Brain microvascular endothelial cell (primary cell): ENCODE results near the gene B4GALT5.
"Not testable (repeated sequence)": the region's sequence is repeated elsewhere in the genome, so short reads cannot be mapped to it uniquely, and the experiment has no call there.

Experiments
- DNase-seq: peaks from one replicate; pipeline ENCODE4 v3.0.0-alpha.2; 2020
- H3K27ac ChIP-seq: fragments of 250-450 bp; sonication (Bioruptor Pico); 2 replicates; pipeline ENCODE4 v1.5.1; 2020; ENCODE audit warnings: mild to moderate bottlenecking, moderate library complexity
- H3K27me3 ChIP-seq: fragments of 250-450 bp; sonication (Bioruptor Pico); replicated peaks from 2 replicates; pipeline ENCODE4 v1.5.1; 2020; ENCODE audit warnings: mild to moderate bottlenecking
- H3K36me3 ChIP-seq: fragments of 250-450 bp; sonication (Bioruptor Pico); replicated peaks from 2 replicates; pipeline ENCODE4 v1.5.1; 2020; ENCODE audit warnings: mild to moderate bottlenecking
- H3K4me3 ChIP-seq: 2 replicates; pipeline ENCODE4 v1.5.1; 2011; ENCODE audit warnings: low read depth, mild to moderate bottlenecking, control low read depth, low read length, moderate library complexity
- in situ Hi-C: cut with HindIII; loops from 2 replicates; pipeline ENCODE4 v1.10.0; 2017; ENCODE audit warnings: low sequenced_read_pairs, low pct_ligation_motif_present
- TF ChIP-seq, protein P1 (sequence below): IDR thresholded peaks from 2 replicates; pipeline ENCODE4 v1.5.1; 2011; ENCODE audit warnings: low read depth, mild to moderate bottlenecking, moderate library complexity, low read length, control low read depth, inconsistent platforms; ENCODE audit errors: missing control alignments

B4GALT5 gene

DNA sequence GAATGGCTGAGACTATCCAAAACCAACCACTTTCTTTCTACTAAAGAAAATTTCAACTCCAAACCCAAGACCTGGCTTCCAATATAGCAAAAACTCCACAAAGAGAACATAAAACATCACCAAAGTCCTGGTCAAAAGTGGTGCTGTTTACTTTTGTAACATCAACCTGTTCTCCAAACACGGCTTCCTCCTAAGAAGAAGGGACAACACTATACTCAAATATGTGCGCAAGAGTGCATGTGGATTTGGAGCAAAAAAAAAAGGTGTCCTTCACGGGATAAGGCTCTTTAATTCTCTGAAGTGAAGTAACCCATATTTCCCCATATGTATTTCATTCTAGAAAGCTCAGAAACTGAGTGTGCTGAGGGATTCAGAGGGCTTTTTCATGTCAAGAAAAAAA is 6.6 kb downstream of the B4GALT5 start:
- DNase-seq: no peak
- no peak overlapping the region for H3K27ac ChIP-seq
- no peaks in the 10 kb centered on the region for H3K36me3 ChIP-seq
- no peaks in the 10 kb centered on the region for H3K27me3 ChIP-seq
- TF ChIP-seq, protein P1, sequence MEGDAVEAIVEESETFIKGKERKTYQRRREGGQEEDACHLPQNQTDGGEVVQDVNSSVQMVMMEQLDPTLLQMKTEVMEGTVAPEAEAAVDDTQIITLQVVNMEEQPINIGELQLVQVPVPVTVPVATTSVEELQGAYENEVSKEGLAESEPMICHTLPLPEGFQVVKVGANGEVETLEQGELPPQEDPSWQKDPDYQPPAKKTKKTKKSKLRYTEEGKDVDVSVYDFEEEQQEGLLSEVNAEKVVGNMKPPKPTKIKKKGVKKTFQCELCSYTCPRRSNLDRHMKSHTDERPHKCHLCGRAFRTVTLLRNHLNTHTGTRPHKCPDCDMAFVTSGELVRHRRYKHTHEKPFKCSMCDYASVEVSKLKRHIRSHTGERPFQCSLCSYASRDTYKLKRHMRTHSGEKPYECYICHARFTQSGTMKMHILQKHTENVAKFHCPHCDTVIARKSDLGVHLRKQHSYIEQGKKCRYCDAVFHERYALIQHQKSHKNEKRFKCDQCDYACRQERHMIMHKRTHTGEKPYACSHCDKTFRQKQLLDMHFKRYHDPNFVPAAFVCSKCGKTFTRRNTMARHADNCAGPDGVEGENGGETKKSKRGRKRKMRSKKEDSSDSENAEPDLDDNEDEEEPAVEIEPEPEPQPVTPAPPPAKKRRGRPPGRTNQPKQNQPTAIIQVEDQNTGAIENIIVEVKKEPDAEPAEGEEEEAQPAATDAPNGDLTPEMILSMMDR: no peak
- H3K4me3 ChIP-seq: no peak overlapping the region
- in situ Hi-C loops: no loop called here

DNA sequence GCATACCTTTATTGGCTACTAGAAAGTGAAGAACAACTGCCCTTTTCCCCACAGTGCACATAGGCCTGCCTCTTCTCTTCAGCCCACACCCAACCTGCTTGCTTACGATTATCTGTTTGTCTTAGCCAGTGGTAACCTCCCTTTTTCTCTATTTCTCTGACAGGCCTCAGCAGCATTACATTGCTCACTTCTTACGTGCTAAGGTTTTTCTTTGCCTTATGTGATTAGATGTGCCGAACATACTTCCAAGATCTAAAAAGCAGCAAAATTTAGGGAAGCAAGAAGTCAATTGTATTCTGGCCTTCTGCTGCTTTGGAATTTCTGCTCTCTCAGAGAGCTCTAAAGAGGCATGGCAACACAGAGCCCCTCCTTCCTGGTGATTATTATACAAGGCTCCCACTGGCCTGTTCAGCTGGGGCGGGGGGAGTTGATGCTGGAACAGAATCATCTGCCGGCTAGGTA is 7.0 kb downstream of the B4GALT5 start:
- Histone ChIP-seq H3K27me3 (no peaks in the 10 kb centered on the region), H3K36me3 (no peaks in the 10 kb centered on the region), H3K4me3 (no peak overlapping the region), H3K27ac (no peak overlapping the region)
- DNase-seq: no peak
- in situ Hi-C loops: no loop called here
- TF ChIP-seq, protein P1: no peak

DNA sequence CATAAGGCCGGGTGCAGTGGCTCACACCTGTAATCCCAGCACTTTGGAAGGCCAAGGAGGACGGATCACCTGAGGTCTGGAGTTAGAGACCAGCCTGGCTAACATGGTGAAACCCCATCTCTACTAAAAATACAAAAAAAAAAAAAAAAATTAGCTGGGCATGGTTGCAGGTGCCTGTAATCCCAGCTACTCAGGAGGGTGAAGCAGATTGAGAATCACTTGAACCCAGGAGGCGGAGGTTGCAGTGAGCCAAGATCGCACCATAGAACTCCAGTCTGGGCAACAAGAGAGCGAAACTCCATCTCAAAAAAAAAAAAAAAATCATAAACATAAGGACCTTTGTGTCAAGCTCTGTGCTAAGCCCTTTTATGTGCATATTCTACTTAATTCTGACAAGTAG is 7.8 kb downstream of the B4GALT5 start:
- in situ Hi-C loops, H3K36me3 ChIP-seq, DNase-seq, H3K27ac ChIP-seq, H3K27me3 ChIP-seq, H3K4me3 ChIP-seq: not testable (repeated sequence)

DNA sequence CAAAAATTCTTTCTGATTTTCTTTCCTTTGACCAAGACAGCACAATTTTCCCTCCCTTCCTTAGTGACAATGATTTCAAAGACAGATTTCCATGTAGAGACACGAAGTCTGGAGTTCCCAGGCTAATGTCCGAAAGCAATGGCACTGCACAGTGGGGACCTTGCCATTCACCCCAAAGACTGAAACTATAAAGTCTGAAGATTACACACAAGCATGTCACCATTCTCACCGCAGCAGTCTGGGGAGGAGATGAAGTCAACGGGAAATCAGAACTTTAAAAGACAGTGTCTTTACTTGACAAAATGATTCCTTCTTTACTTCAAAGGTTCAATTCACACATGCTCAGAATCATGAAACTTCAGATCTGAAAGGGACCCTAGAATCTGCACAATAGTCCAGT is 8.3 kb downstream of the B4GALT5 start:
- no peak for DNase-seq
- in situ Hi-C loops: no loop called here
- no peak overlapping the region for H3K27ac ChIP-seq
- H3K27me3 ChIP-seq: no peaks in the 10 kb centered on the region
- H3K4me3 ChIP-seq: no peak overlapping the region
- H3K36me3 ChIP-seq: no peaks in the 10 kb centered on the region
- TF ChIP-seq, protein P1: no peak

DNA sequence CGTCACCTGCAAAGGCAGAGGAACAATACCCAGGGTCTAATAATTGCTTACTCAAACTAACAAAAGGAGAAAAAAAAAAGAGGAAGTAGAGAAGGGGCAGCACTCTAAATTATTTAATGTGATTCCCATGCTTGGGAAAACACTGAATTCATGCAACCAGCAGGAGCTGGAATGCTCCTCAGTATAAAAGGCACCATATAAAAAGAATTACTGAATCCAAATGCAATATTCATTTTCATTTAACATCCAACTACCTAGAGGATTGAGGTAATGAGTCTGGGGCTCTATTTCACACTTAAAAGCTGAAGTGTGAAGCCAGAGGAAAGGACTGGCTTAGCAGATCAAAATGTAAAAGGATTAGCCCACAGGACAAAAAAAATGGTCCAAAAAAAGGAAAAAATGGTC is 8.7 kb downstream of the B4GALT5 start:
- H3K27me3 ChIP-seq: no peaks in the 10 kb centered on the region
- H3K27ac ChIP-seq: no peak overlapping the region
- H3K36me3 ChIP-seq: no peaks in the 10 kb centered on the region
- in situ Hi-C loops: no loop called here
- DNase-seq: no peak
- no peak overlapping the region for H3K4me3 ChIP-seq
- TF ChIP-seq, protein P1: no peak

DNA sequence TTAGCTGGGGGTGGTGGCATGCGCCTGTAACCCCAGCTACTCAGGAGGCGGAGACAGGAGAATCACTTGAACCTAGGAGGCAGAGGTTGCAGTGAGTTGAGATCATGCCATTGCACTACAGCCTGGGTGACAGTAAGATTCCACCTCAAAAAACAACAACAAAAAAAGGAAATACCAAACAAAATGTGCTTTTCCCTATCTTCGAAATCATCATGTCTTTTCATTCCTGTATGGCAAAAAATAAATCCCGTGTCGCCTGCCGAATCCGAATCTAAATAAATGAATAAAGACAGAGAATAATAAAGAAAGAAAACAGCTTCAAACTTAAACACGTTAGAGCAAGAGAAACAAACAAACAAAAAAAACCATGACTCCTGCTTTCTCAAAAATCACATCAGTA is 11.8 kb downstream of the B4GALT5 start:
- H3K4me3 ChIP-seq: no peak overlapping the region
- in situ Hi-C loops: no loop called here
- TF ChIP-seq, protein P1: no peak
- H3K27ac ChIP-seq: no peak overlapping the region
- no peaks in the 10 kb centered on the region for H3K27me3 ChIP-seq
- no peaks in the 10 kb centered on the region for H3K36me3 ChIP-seq
- DNase-seq: no peak
